GM12878 (cell line): Measurements from ENCODE around the gene MVB12B. TPM values are rescaled to one million over a fixed set of nuclear protein-coding genes. Genes with fewer than 3 reads are reported as not detected.

Experiments
- ATAC-seq: fragments of 200-7000 bp; cut with Tn5 transposase; 3 replicates; pipeline ENCODE4 v1.9.1; 2020; ENCODE audit warnings: mild to moderate bottlenecking, moderate library complexity
- BruUV-seq: library from RNA; stranded (reverse); fragments of 400-500 nt; replicated peaks from 2 replicates; lab custom pipeline; 2021; lab: Mats Ljungman, UMichigan
- CTCF ChIA-PET: fragments of 300-600 bp; sonication (Branson Sonifier 250); formaldehyde crosslinking; extraction: SDS; loops from one replicate; lab custom pipeline; 2021; ENCODE audit warnings: inconsistent platforms; lab: Yijun Ruan, JAX
- POLR2A ChIA-PET: fragments of 350-600 bp; formaldehyde crosslinking; extraction: SDS; loops from one replicate; lab custom pipeline; 2021; ENCODE audit warnings: inconsistent platforms; lab: Charles Lee
- RAD21 ChIA-PET: fragments of 300-600 bp; sonication (Branson Sonifier 250); formaldehyde crosslinking; loops from one replicate; lab custom pipeline; 2023; ENCODE audit warnings: antibody characterized with exemption; ENCODE audit not compliant: unreplicated experiment; lab: Charles Lee
- SMC1A ChIA-PET: fragments of 300-600 bp; sonication (Branson Sonifier 250); formaldehyde crosslinking; loops from one replicate; lab custom pipeline; 2023; ENCODE audit not compliant: unreplicated experiment, uncharacterized antibody; lab: Charles Lee
- DNase-seq: peaks from one replicate; pipeline ENCODE4 v3.0.0-alpha.2; 2011; ENCODE audit warnings: low read depth, low spot score
- FAIRE-seq: peaks from 3 replicates; lab custom pipeline; 2011; peaks lifted over from hg19 to GRCh38; lab: Jason Lieb, UNC
- H2AFZ ChIP-seq: 2 replicates; pipeline ENCODE4 v1.6.0; 2011; ENCODE audit warnings: low read depth, low read length, control low read depth; ENCODE audit not compliant: control insufficient read depth
- H3K27ac ChIP-seq: 2 replicates; pipeline ENCODE4 v1.5.1; 2011; ENCODE audit warnings: control low read depth; ENCODE audit not compliant: control insufficient read depth, insufficient read depth
- H3K27me3 ChIP-seq, 2 experiments: replicated peaks in 1 of 2; 2 replicates each; pipeline versions ENCODE4 v1.6.0 to v1.6.1; 2011; ENCODE audit warnings: low read length in 1 of 2; ENCODE audit not compliant: control insufficient read depth in 2 of 2, insufficient read depth in 2 of 2
- H3K36me3 ChIP-seq, 2 experiments: 2 replicates each; pipeline ENCODE4 v1.5.1; 2011; ENCODE audit warnings: low read length in 1 of 2; ENCODE audit not compliant: control insufficient read depth in 2 of 2, insufficient read depth in 2 of 2
- H3K4me1 ChIP-seq: 2 replicates; pipeline ENCODE4 v1.6.1; 2011; ENCODE audit warnings: mild to moderate bottlenecking, low read length, moderate library complexity, mixed read lengths; ENCODE audit not compliant: control insufficient read depth, insufficient read depth
- H3K4me2 ChIP-seq: 2 replicates; pipeline ENCODE4 v1.6.0; 2011; ENCODE audit warnings: control low read depth; ENCODE audit not compliant: control insufficient read depth, insufficient read depth
- H3K4me3 ChIP-seq: fragments of 200-600 bp; sonication (generic); 2 replicates; pipeline ENCODE4 v1.5.1; 2016
- H3K79me2 ChIP-seq: 2 replicates; pipeline ENCODE4 v1.6.0; 2011; ENCODE audit warnings: low read length; ENCODE audit not compliant: control insufficient read depth, insufficient read depth
- H3K9ac ChIP-seq: 2 replicates; pipeline ENCODE4 v1.8.0; 2011; ENCODE audit warnings: low read length, control low read depth, mixed read lengths; ENCODE audit not compliant: control insufficient read depth, insufficient read depth
- H3K9me3 ChIP-seq: replicated peaks from 3 replicates; pipeline ENCODE4 v1.5.1; 2011; ENCODE audit warnings: mild to moderate bottlenecking, low read length; ENCODE audit not compliant: control insufficient read depth, insufficient read depth
- H4K20me1 ChIP-seq: 2 replicates; pipeline ENCODE4 v1.6.0; 2011; ENCODE audit not compliant: control insufficient read depth, insufficient read depth
- CBX3 ChIP-seq: fragments of 200-600 bp; sonication (generic); IDR thresholded peaks from 2 replicates; pipeline ENCODE4 v1.6.1; 2016; ENCODE audit warnings: low read depth, borderline replicate concordance
- HSF1 ChIP-seq: fragments of 150-350 bp; IDR thresholded peaks from 2 replicates; pipeline ENCODE4 v1.6.1; 2014; ENCODE audit warnings: mild to moderate bottlenecking, low read depth, low read length
- IRF5 ChIP-seq: fragments of 450-650 bp; IDR thresholded peaks from 2 replicates; pipeline ENCODE4 v1.6.1; 2017; ENCODE audit warnings: borderline replicate concordance
- KAT2A ChIP-seq: conservative IDR thresholded peaks from 2 replicates; pipeline ENCODE4 v1.6.1; 2011; ENCODE audit warnings: low read depth, low read length; ENCODE audit not compliant: control insufficient read depth
- NR2C2 ChIP-seq: IDR thresholded peaks from 2 replicates; pipeline ENCODE4 v1.6.1; 2011; ENCODE audit warnings: borderline replicate concordance, low read depth; ENCODE audit not compliant: control insufficient read depth, insufficient read length
- NR2F1 ChIP-seq: fragments of 450-650 bp; conservative IDR thresholded peaks from 2 replicates; pipeline ENCODE4 v1.6.1; 2017; ENCODE audit warnings: mild to moderate bottlenecking
- RCOR1 ChIP-seq: conservative IDR thresholded peaks from 2 replicates; pipeline ENCODE4 v1.6.1; 2012; ENCODE audit warnings: low read depth, low read length, improper control_type of control experiment
- SMAD1 ChIP-seq: fragments of 450-650 bp; IDR thresholded peaks from 2 replicates; pipeline ENCODE4 v1.6.1; 2018; ENCODE audit warnings: mild to moderate bottlenecking, low read depth; ENCODE audit not compliant: partially characterized antibody
- SMARCA5 ChIP-seq: fragments of 450-650 bp; IDR thresholded peaks from 2 replicates; pipeline ENCODE4 v1.6.1; 2017; ENCODE audit warnings: mild to moderate bottlenecking
- SREBF2 ChIP-seq: IDR thresholded peaks from 2 replicates; pipeline ENCODE4 v1.6.1; 2012; ENCODE audit warnings: mild to moderate bottlenecking, low read length
- TARDBP ChIP-seq: IDR thresholded peaks from 2 replicates; pipeline ENCODE4 v1.6.1; 2016; ENCODE audit warnings: borderline replicate concordance
- USF1 ChIP-seq: IDR thresholded peaks from 2 replicates; pipeline ENCODE4 v1.6.1; 2011; ENCODE audit warnings: borderline replicate concordance, low read depth, mild to moderate bottlenecking, moderate library complexity, mixed read lengths, low read length; ENCODE audit not compliant: insufficient read depth; ENCODE audit errors: extremely low read length
- ZBTB40 ChIP-seq: fragments of 450-650 bp; IDR thresholded peaks from 2 replicates; pipeline ENCODE4 v1.6.1; 2016; ENCODE audit warnings: mild to moderate bottlenecking, moderate library complexity, borderline replicate concordance
- WGBS: methylation state at CpG from one replicate; pipeline ENCODE4 v1.1.6; 2016; ENCODE audit warnings: low lambda C conversion rate; ENCODE audit not compliant: insufficient replicate concordance, insufficient coverage; ENCODE audit errors: missing lambda C conversion rate; 5-methylcytosine and 5-hydroxymethylcytosine counted together
- in situ Hi-C: fragments of 300-500 bp; cut with MboI; formaldehyde crosslinking; loops from 9 replicates; pipeline ENCODE4 v1.14.3; 2018; ENCODE audit warnings: mixed read lengths
- intact Hi-C: fragments of 100-400 bp; cut with micrococcal nuclease; formaldehyde crosslinking; loops from one replicate; pipeline ENCODE4 v1.14.2; 2022; ENCODE audit not compliant: unreplicated experiment
- polyA plus RNA-seq, 11 experiments: library from polyadenylated mRNA; depleted of rRNA in 4 of 11; unstranded in 6 of 11; stranded (reverse) in 5 of 11; fragments of >200 nt; fragmentation: Nextera tagmentation in 4 of 11; fragmentation: Illumina TruSeq in 1 of 11; extraction: Ambion mirVana in 4 of 11; extraction: Trizol in 1 of 11; gene quantifications; 1 replicate in 1 of 11; 2 replicates in 10 of 11; pipeline versions ENCODE4 v1.2.1 to v1.2.3, GENCODE V29; 2011 to 2016; ENCODE audit warnings: inconsistent platforms in 2 of 11, missing spikeins in 2 of 11, low read depth in 1 of 11
- total RNA-seq, 4 experiments: library from RNA; depleted of rRNA in 3 of 4; stranded (reverse); fragments of >200 nt in 3 of 4; fragmentation: Illumina TruSeq in 1 of 4; extraction: Trizol in 1 of 4; gene quantifications; 2 replicates each; pipeline versions ENCODE4 v1.2.1 to v1.2.3, GENCODE V29; 2013 to 2021

Gene MVB12B
- total and polyA plus RNA-seq, 10 of the 15 experiments (the other 5 are each of a cell fraction or from before 2014, with no cell fraction given): 0.08 TPM; not detected in 9

GRCh38 chr9:126330536-126330935 is 3.9 kb downstream of the MVB12B start (continued):
- no peak for TF ChIP-seq USF1
- no peak for TF ChIP-seq KAT2A
- TF ChIP-seq HSF1: no peak
- no peak for TF ChIP-seq NR2F1

GRCh38 chr9:126331964-126332748 is 5.5 kb downstream of the MVB12B start:
- SMC1A ChIA-PET: no interaction called here
- WGBS: 19% methylated on average over 8 of the region's 8 CpGs
- DNase-seq: no peak
- in situ Hi-C loops (no loop called here), intact Hi-C loops (no loop called here)
- RAD21 ChIA-PET: interaction anchor here (0.6 kb wide), 1 partner anchor 140 kb away, joined by 4 read pairs; no protein-coding TSS in a partner anchor
- H3K4me3 ChIP-seq: no peak overlapping the region
- H3K27me3 ChIP-seq: peaks cover 5 to 11% of the 10 kb centered on the region in 2 experiments
- POLR2A ChIA-PET: no interaction called here
- H3K9me3 ChIP-seq: no peaks in the 10 kb centered on the region
- H3K36me3 ChIP-seq: no peaks in the 10 kb centered on the region
- no peaks in the 10 kb centered on the region for H4K20me1 ChIP-seq
- no peak overlapping the region for H3K9ac ChIP-seq
- no TSS peak for BruUV-seq
- no peak for FAIRE-seq
- no peak overlapping the region for H3K27ac ChIP-seq
- no peak overlapping the region for H2AFZ ChIP-seq
- ATAC-seq: no peak
- H3K79me2 ChIP-seq: no peaks in the 10 kb centered on the region
- no peak overlapping the region for H3K4me2 ChIP-seq
- no peaks in the 10 kb centered on the region for H3K4me1 ChIP-seq
- CTCF ChIA-PET: no interaction called here
- TF ChIP-seq SREBF2 (no peak), RCOR1 (no peak), NR2C2 (no peak), SMARCA5 (no peak), IRF5 (no peak), TARDBP (no peak), ZBTB40 (no peak), CBX3 (no peak), SMAD1 (no peak)
